HG02642 (cell line): Measurements from ENCODE around the gene LCMT2.

Experiments
- ATAC-seq: cut with Tn5 transposase; IDR thresholded peaks from one replicate; pipeline ENCODE4 v1.9.1; 2021; ENCODE audit warnings: mild to moderate bottlenecking; ENCODE audit not compliant: unreplicated experiment, poor library complexity

The LCMT2 gene

DNA sequence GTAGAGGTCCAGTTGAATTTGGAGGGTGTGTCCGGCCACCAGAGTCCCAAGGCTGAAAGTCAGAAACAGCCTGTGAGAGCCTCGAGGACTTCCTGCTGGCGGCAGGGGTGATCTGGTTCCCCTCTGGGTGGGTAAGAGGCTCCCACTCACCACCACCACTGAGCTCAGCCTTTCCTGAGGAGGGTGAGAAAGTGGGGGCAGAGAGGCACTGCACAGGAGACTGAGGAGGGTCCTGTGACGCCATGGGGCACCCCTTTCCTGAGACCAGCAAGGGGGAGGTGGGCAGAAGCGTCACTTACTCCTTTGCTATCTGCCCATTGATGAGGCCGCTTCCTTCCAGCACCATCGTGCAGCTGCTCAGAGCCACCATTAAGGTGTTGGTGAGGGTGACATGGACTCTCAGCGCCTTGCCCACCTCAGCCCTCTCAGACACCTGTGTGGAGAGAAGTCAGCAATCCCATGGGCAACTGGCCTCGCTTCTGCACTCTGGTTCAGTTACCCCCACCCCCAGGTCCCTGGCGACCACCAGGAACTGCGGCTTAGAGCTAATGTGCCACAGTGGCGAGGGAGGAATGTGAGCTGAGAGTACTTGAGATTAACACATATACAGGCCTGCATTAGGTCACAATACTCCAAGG lies 53.7 kb downstream of the LCMT2 start:
- no peak for ATAC-seq

DNA sequence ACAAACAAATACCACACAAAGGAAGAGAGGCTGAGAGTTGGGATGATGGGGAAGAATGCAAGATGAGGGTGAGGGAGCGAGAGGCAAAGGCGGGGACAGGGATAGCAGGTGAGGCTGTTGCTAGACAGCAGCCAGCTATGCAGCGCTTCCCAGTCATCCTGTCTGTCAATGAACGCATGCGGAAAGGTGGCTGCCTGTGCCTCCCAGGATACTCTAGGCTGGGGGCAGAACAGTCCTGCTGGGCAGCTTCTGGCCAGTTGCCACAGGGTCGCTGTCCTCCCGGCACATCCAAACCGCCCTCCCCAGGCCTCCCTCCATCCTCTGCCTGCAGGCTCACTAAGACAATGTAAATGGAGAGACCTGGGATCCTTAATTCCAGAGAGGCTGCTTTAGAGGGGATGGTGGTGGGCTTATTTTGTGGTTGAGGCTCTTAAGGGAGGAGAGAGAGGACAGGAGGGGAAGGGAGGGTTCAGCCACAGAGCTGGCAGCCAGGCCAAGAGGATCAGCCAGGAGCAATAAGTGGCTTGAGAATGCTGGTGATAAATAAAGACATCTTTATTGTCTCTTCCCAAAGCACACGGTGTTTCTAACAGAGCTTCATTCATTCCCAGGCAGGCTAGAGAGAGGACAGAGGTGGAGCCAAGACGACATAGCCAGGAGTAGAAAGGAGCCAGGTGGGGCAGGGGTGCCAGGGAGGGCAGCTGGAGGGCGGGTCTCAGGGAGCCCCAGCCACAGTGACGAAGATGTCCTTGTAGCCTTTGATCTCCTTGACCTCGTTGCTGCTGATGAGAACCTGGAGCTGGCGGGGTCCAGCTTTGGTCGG lies 54.4 kb downstream of the LCMT2 start:
- ATAC-seq, result no peak

DNA sequence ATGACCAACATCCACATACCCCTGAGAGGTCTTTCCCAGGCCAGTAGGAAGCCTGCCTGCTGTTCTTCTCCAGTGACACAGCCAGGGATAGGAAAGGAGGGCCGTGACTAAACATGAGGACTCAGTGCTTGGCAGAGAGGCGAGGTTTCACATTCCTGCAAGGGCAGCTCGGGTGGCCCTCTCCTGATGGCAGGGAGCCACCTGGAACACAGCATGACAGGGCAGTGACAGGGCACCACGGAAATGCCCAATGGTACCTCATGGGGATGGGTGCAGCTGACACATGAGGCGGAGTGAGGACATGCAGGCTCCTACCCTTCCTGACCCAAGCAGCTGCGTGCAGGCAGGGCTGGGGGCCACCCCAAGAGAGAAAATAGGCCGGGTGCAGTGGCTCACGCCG lies 56.2 kb downstream of the LCMT2 start:
- ATAC-seq, result no peak
